H1 (cell line): ENCODE data around the gene MYOG. TPM values are rescaled to one million over a fixed set of nuclear protein-coding genes. Genes with fewer than 3 reads are reported as not detected.
A peak's percentile ranks its signal among the peaks of the same experiment; 100 is the strongest.

Experiments used
- CHD7 ChIP-seq: fragments of 300-600 bp; sonication (generic); IDR thresholded peaks from 2 replicates; pipeline ENCODE4 v1.7.1; 2012; ENCODE audit warnings: low read length, moderate library complexity, mild to moderate bottlenecking, inconsistent platforms; ENCODE audit not compliant: insufficient replicate concordance
- MAFK ChIP-seq: IDR thresholded peaks from 2 replicates; pipeline ENCODE4 v1.6.1; 2012; ENCODE audit warnings: low read depth, mild to moderate bottlenecking, improper control_type of control experiment, low read length
- RAD21 ChIP-seq, 2 experiments: IDR thresholded peaks in 1 of 2; conservative IDR thresholded peaks in 1 of 2; 2 replicates each; pipeline ENCODE4 v1.6.1; 2011; ENCODE audit warnings: low read depth in 2 of 2, low read length in 2 of 2, improper control_type of control experiment in 1 of 2, inconsistent platforms in 1 of 2, mild to moderate bottlenecking in 1 of 2, moderate library complexity in 1 of 2
- RBBP5 ChIP-seq: IDR thresholded peaks from 2 replicates; pipeline ENCODE4 v1.7.1; 2012; ENCODE audit warnings: low read depth, mild to moderate bottlenecking, inconsistent platforms, low read length, moderate library complexity, borderline replicate concordance
- RXRA ChIP-seq: IDR thresholded peaks from 2 replicates; pipeline ENCODE4 v1.6.1; 2011; ENCODE audit warnings: low read depth, mild to moderate bottlenecking, low read length, moderate library complexity; ENCODE audit not compliant: insufficient read depth
- SIN3A ChIP-seq, 2 experiments: IDR thresholded peaks in 1 of 2; conservative IDR thresholded peaks in 1 of 2; 2 replicates each; pipeline ENCODE4 v1.6.1; 2011 to 2012; ENCODE audit warnings: low read length in 2 of 2, improper control_type of control experiment in 1 of 2, low read depth in 1 of 2, mild to moderate bottlenecking in 1 of 2
- SUZ12 ChIP-seq: fragments of 200-600 bp; sonication (generic); IDR thresholded peaks from 2 replicates; pipeline ENCODE4 v1.6.1; 2012; ENCODE audit warnings: mild to moderate bottlenecking, inconsistent platforms, low read length, moderate library complexity, mixed read lengths
- TAF1 ChIP-seq: IDR thresholded peaks from 2 replicates; pipeline ENCODE4 v1.6.1; 2011; ENCODE audit warnings: mild to moderate bottlenecking, low read depth, low read length
- YY1 ChIP-seq: IDR thresholded peaks from 2 replicates; pipeline ENCODE4 v1.6.1; 2011; ENCODE audit warnings: low read depth, mild to moderate bottlenecking, low read length
- polyA plus RNA-seq, 7 experiments: library from polyadenylated mRNA; depleted of rRNA in 3 of 7; stranded (reverse) in 5 of 7; unstranded in 2 of 7; fragments of >200 nt in 5 of 7; fragments of 200-250 nt in 2 of 7; gene quantifications; 1 replicate in 5 of 7; 2 replicates in 1 of 7; 4 replicates in 1 of 7; pipeline versions ENCODE4 v1.2.1 to v1.2.3, GENCODE V29; 2011 to 2013; ENCODE audit warnings: missing spikeins in 2 of 7, mixed read lengths in 2 of 7
- total RNA-seq: library from RNA; stranded (reverse); fragmentation: NEBNext Ultra II Directional; extraction: Animal tissue kit (Norgen Biotek cat#: 25700); gene quantifications from 2 replicates; pipeline ENCODE4 v1.2.1, GENCODE V29; 2021

MYOG gene
- total and polyA plus RNA-seq, 2 of the 8 experiments (the other 6 are each of a cell fraction or from before 2014, with no cell fraction given) = not detected

GRCh38 chr1:203039609-203040512 lies 46.0 kb downstream of the MYOG start (continued):
- TF ChIP-seq SIN3A (conservative IDR thresholded peaks at IDR 0.05 in 1 of 2, IDR thresholded peaks at IDR 0.05 in 1 of 2; ENCODE audit: low read depth in 1 of 2, low read length in 2 of 2) (0 out of 4 replicates have a peak, but pooled peaks of 1 of the 2 experiments have one; percentile 21), RXRA (no peak), RAD21 (IDR thresholded peaks at IDR 0.05 in 1 of 2, conservative IDR thresholded peaks at IDR 0.05 in 1 of 2; ENCODE audit: low read depth in 2 of 2, low read length in 2 of 2) (peak; percentile 65 to 81), MAFK (no peak), CHD7 (no peak), RBBP5 (no peak), TAF1 (no peak), YY1 (no peak), SUZ12 (no peak)
